H1 (cell line): ENCODE measurements around the gene MIF4GD. TPM values are rescaled to one million over a fixed set of nuclear protein-coding genes. Genes with fewer than 3 reads are reported as not detected.

Experiments used
- BACH1 ChIP-seq: IDR thresholded peaks from 2 replicates; pipeline ENCODE4 v1.6.1; 2012; ENCODE audit warnings: low read length, improper control_type of control experiment
- BCL11A ChIP-seq, 2 experiments: IDR thresholded peaks; one replicate each; pipeline ENCODE4 v1.6.1; 2011; ENCODE audit warnings: low read depth in 2 of 2, low read length in 2 of 2, mild to moderate bottlenecking in 2 of 2
- GABPA ChIP-seq: IDR thresholded peaks from 2 replicates; pipeline ENCODE4 v1.6.1; 2011; ENCODE audit warnings: mild to moderate bottlenecking, low read length, moderate library complexity, borderline replicate concordance; ENCODE audit not compliant: insufficient read depth
- KDM5A ChIP-seq: fragments of 200-600 bp; IDR thresholded peaks from 2 replicates; pipeline ENCODE4 v1.7.1; 2012; ENCODE audit warnings: mild to moderate bottlenecking, low read length, inconsistent platforms, mixed read lengths
- POU5F1 ChIP-seq: IDR thresholded peaks from 2 replicates; pipeline ENCODE4 v1.6.1; 2011; ENCODE audit warnings: low read depth, mild to moderate bottlenecking, low read length, moderate library complexity
- SAP30 ChIP-seq: fragments of 300-600 bp; sonication (generic); IDR thresholded peaks from 2 replicates; pipeline ENCODE4 v1.7.1; 2012; ENCODE audit warnings: low read length, moderate library complexity, mild to moderate bottlenecking, inconsistent platforms; ENCODE audit not compliant: insufficient read depth, insufficient replicate concordance
- SRF ChIP-seq: IDR thresholded peaks from 2 replicates; pipeline ENCODE4 v1.6.1; 2011; ENCODE audit warnings: mild to moderate bottlenecking, low read depth, low read length, moderate library complexity
- TAF7 ChIP-seq: optimal IDR thresholded peaks from 2 replicates; pipeline ENCODE3; 2011; ENCODE audit warnings: low read depth, mild to moderate bottlenecking, inconsistent platforms, low read length, moderate library complexity, borderline replicate concordance
- polyA plus RNA-seq, 7 experiments: library from polyadenylated mRNA; depleted of rRNA in 3 of 7; stranded (reverse) in 5 of 7; unstranded in 2 of 7; fragments of >200 nt in 5 of 7; fragments of 200-250 nt in 2 of 7; gene quantifications; 1 replicate in 5 of 7; 2 replicates in 1 of 7; 4 replicates in 1 of 7; pipeline versions ENCODE4 v1.2.1 to v1.2.3, GENCODE V29; 2011 to 2013; ENCODE audit warnings: missing spikeins in 2 of 7, mixed read lengths in 2 of 7
- total RNA-seq: library from RNA; stranded (reverse); fragmentation: NEBNext Ultra II Directional; extraction: Animal tissue kit (Norgen Biotek cat#: 25700); gene quantifications from 2 replicates; pipeline ENCODE4 v1.2.1, GENCODE V29; 2021

Gene MIF4GD
- total and polyA plus RNA-seq, 2 of the 8 experiments (the other 6 are each of a cell fraction or from before 2014, with no cell fraction given): 16.1 to 51.1 TPM

GRCh38 chr17:75218131-75218530, 52.9 kb downstream of the MIF4GD start (continued):
- TF ChIP-seq BACH1 (no peak), KDM5A (no peak), POU5F1 (no peak), GABPA (no peak), SAP30 (no peak), BCL11A (IDR thresholded peaks at IDR 0.05; ENCODE audit: low read depth in 2 of 2, low read length in 2 of 2) (no peak), SRF (no peak), TAF7 (no peak)

Other genes with a start within 250 kb of the MIF4GD start
- 326 and 335 TPM in 2 replicates for gene ATP5PD, start 224.3 kb downstream of the MIF4GD start, total RNA-seq
- gene ATP5PD, start 224.3 kb downstream of the MIF4GD start, polyA plus RNA-seq (2011; rRNA removed): 254 and 407 TPM in 2 replicates
- gene KCTD2, start 224.0 kb downstream of the MIF4GD start, total RNA-seq: 33.7 and 34.1 TPM in 2 replicates
- gene KCTD2, start 224.0 kb downstream of the MIF4GD start, polyA plus RNA-seq (2011; rRNA removed): 32.6 and 36.8 TPM in 2 replicates
- gene SLC16A5, start 183.3 kb downstream of the MIF4GD start, total RNA-seq: 16.6 and 17.1 TPM in 2 replicates
- 34.7 and 54.8 TPM in 2 replicates for gene SLC16A5, start 183.3 kb downstream of the MIF4GD start, polyA plus RNA-seq (2011; rRNA removed)
- 13.6 TPM in 2 replicates for gene ARMC7, start 161.3 kb downstream of the MIF4GD start, total RNA-seq
- gene ARMC7, start 161.3 kb downstream of the MIF4GD start, polyA plus RNA-seq (2011; rRNA removed): 9.8 and 12.4 TPM in 2 replicates
- gene NT5C, start 139.5 kb downstream of the MIF4GD start, total RNA-seq: 52.1 and 66.9 TPM in 2 replicates
- 66.4 and 98.6 TPM in 2 replicates for gene NT5C, start 139.5 kb downstream of the MIF4GD start, polyA plus RNA-seq (2011; rRNA removed)
- gene JPT1, start 116.7 kb downstream of the MIF4GD start, total RNA-seq: 340 and 369 TPM in 2 replicates
- gene JPT1, start 116.7 kb downstream of the MIF4GD start, polyA plus RNA-seq (2011; rRNA removed): 154 and 216 TPM in 2 replicates
- gene SUMO2, start 88.3 kb downstream of the MIF4GD start, total RNA-seq: 779 and 788 TPM in 2 replicates
- 91.0 and 184 TPM in 2 replicates for gene SUMO2, start 88.3 kb downstream of the MIF4GD start, polyA plus RNA-seq (2011; rRNA removed)
- 97.4 and 98.5 TPM in 2 replicates for gene NUP85, start 65.6 kb downstream of the MIF4GD start, total RNA-seq
- 154 and 163 TPM in 2 replicates for gene NUP85, start 65.6 kb downstream of the MIF4GD start, polyA plus RNA-seq (2011; rRNA removed)
- gene GGA3, start 9.6 kb downstream of the MIF4GD start, total RNA-seq: 54.2 and 60.0 TPM in 2 replicates
- gene GGA3, start 9.6 kb downstream of the MIF4GD start, polyA plus RNA-seq (2011; rRNA removed): 40.6 and 53.8 TPM in 2 replicates
- gene MRPS7, start 9.4 kb downstream of the MIF4GD start, total RNA-seq: 75.5 and 79.4 TPM in 2 replicates
- 53.9 and 63.4 TPM in 2 replicates for gene MRPS7, start 9.4 kb downstream of the MIF4GD start, polyA plus RNA-seq (2011; rRNA removed)
- 28.6 and 33.3 TPM in 2 replicates for gene SLC25A19, start 18.2 kb upstream of the MIF4GD start, total RNA-seq
- gene SLC25A19, start 18.2 kb upstream of the MIF4GD start, polyA plus RNA-seq (2011; rRNA removed): 32.6 and 34.2 TPM in 2 replicates
- 101 and 102 TPM in 2 replicates for gene GRB2, start 134.4 kb upstream of the MIF4GD start, total RNA-seq
- gene GRB2, start 134.4 kb upstream of the MIF4GD start, polyA plus RNA-seq (2011; rRNA removed): 44.2 and 51.8 TPM in 2 replicates
- gene TMEM94, start 185.4 kb upstream of the MIF4GD start, total RNA-seq: 54.8 and 64.3 TPM in 2 replicates
- 69.9 and 147 TPM in 2 replicates for gene TMEM94, start 185.4 kb upstream of the MIF4GD start, polyA plus RNA-seq (2011; rRNA removed)
- 28.9 and 32.3 TPM in 2 replicates for gene CASKIN2, start 244.3 kb upstream of the MIF4GD start, total RNA-seq
- gene CASKIN2, start 244.3 kb upstream of the MIF4GD start, polyA plus RNA-seq (2011; rRNA removed): 6.7 and 10.6 TPM in 2 replicates
- 43.6 and 44.8 TPM in 2 replicates for gene TSEN54, start 245.3 kb upstream of the MIF4GD start, total RNA-seq
- gene TSEN54, start 245.3 kb upstream of the MIF4GD start, polyA plus RNA-seq (2011; rRNA removed): 60.3 and 68.1 TPM in 2 replicates